GM12801 (cell line): ENCODE results near the gene LRIG2.

Experiments used
- CTCF ChIP-seq: IDR thresholded peaks from one replicate; pipeline ENCODE4 v1.5.1; 2011; ENCODE audit warnings: control low read depth; ENCODE audit not compliant: insufficient read length; ENCODE audit errors: extremely low read depth

Gene LRIG2

GRCh38 chr1:113086541-113086940 is 13.5 kb downstream of the LRIG2 start:
- no peak for TF ChIP-seq CTCF

- no peak for TF ChIP-seq CTCF
These were observed 16.0 kb downstream of the LRIG2 start for GRCh38 chr1:113088972-113089371.

- TF ChIP-seq CTCF = no peak
These were observed 17.1 kb downstream of the LRIG2 start for GRCh38 chr1:113090051-113090450.

- TF ChIP-seq CTCF = no peak
These were observed 19.1 kb downstream of the LRIG2 start for GRCh38 chr1:113091988-113092594.

- no peak for TF ChIP-seq CTCF
These were observed 21.5 kb downstream of the LRIG2 start for GRCh38 chr1:113094506-113094905.

DNA sequence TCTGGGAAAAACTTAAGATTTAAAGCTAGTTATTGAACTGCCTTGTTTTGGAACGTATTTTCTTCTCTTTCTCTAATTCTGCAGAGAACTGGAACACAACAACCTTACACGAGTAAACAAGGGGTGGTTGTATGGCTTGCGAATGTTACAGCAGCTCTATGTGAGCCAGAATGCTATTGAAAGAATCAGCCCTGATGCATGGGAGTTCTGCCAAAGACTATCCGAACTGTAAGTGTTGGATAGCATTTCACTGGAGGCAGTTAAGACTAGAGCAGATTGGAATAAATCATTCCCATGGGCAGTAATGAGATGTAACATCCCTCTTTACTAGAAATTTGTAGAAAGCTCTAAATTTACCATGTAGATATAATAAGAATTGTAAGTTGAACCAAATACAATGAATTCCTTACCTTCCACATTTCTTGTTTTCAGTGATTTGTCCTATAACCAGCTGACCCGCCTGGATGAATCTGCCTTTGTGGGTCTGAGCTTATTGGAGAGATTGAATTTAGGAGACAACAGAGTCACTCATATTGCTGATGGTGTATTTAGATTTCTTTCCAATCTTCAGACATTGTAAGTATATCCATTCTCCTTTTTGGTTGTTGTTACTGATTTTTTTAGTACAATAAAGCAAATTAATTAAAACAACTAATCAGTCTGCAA is 22.9 kb downstream of the LRIG2 start:
- TF ChIP-seq CTCF = no peak

GRCh38 chr1:113096493-113096892 is 23.5 kb downstream of the LRIG2 start:
- no peak for TF ChIP-seq CTCF
